Ovary (tissue), 9 donors: Measurements from ENCODE around the gene SHOX. TPM values are rescaled to one million over a fixed set of nuclear protein-coding genes. Genes with fewer than 3 reads are reported as not detected.
"Not testable (repeated sequence)": the region's sequence is repeated elsewhere in the genome, so short reads cannot be mapped to it uniquely, and the experiment has no call there.

Source experiments
- DNase-seq, 5 donors: peaks; one replicate each; pipeline ENCODE4 v3.0.0-alpha.2; 2019 to 2020
- H3K27ac ChIP-seq, 2 donors: fragments of 200-600 bp; one replicate each; pipeline versions ENCODE4 v1.5.1 to v1.8.0; 2019 to 2022
- H3K27me3 ChIP-seq: fragments of 200-600 bp; one replicate; pipeline ENCODE4 v1.8.0; 2022
- H3K36me3 ChIP-seq: fragments of 200-600 bp; sonication (generic); one replicate; pipeline ENCODE4 v1.5.1; 2019
- H3K4me1 ChIP-seq: one replicate; pipeline ENCODE4 v1.8.1; 2013; ENCODE audit warnings: mild to moderate bottlenecking, moderate library complexity; ENCODE audit not compliant: insufficient read depth
- H3K4me3 ChIP-seq: fragments of 200-600 bp; sonication (generic); one replicate; pipeline ENCODE4 v1.5.1; 2017
- H3K9me3 ChIP-seq, 2 donors: fragments of 200-600 bp in 1 of 2; sonication (generic) in 1 of 2; one replicate each; pipeline versions ENCODE4 v1.5.1 to v1.8.1; 2013 to 2019; ENCODE audit warnings: mild to moderate bottlenecking in 1 of 2, moderate library complexity in 1 of 2
- EP300 ChIP-seq: sonication (generic); formaldehyde crosslinking; IDR thresholded peaks from one replicate; pipeline ENCODE4 v1.6.1; 2017; ENCODE audit warnings: antibody characterized with exemption
- POLR2A ChIP-seq: fragments of 450-650 bp; IDR thresholded peaks from one replicate; pipeline ENCODE4 v1.6.1; 2017; ENCODE audit warnings: antibody characterized with exemption, mild to moderate bottlenecking, moderate library complexity
- WGBS, 3 donors: extraction: QIAGEN DNeasy Blood & Tissue Kit in 1 of 3; methylation state at CpG; one replicate each; pipeline versions ENCODE4 v1.1.5 to v1.1.7; 2013 to 2017; 5-methylcytosine and 5-hydroxymethylcytosine counted together
- intact Hi-C, 4 donors: fragments of 100-400 bp; cut with DNase I; formaldehyde crosslinking; loops; one replicate each; pipeline versions ENCODE4 v1.11.0 to v1.15.1; 2022 to 2023
- polyA plus RNA-seq, 2 donors: library from polyadenylated mRNA; stranded (reverse); fragments of 200-250 nt in 1 of 2; fragments of 350-450 nt in 1 of 2; fragmentation: Illumina TruSeq in 1 of 2; extraction: RNeasy Lipid Tissue Mini Kit (QIAGEN cat#74804) in 1 of 2; gene quantifications; one replicate each; pipeline ENCODE4 v1.2.3, GENCODE V29; 2013 to 2014
- total RNA-seq, 7 donors: library from RNA; depleted of rRNA in 2 of 7; stranded (reverse); fragments of >200 nt in 2 of 7; fragmentation: NEBNext Ultra II Directional in 3 of 7; extraction: Animal tissue kit (Norgen Biotek cat#: 25700) in 3 of 7; gene quantifications; one replicate each; pipeline versions ENCODE4 v1.1.0 to v1.2.4, GENCODE V29; 2016 to 2023
- TF ChIP-seq, protein P1 (sequence below), 3 donors: fragments of 450-650 bp in 2 of 3; fragments of 200-600 bp in 1 of 3; IDR thresholded peaks; one replicate each; pipeline versions ENCODE4 v1.5.1 to v1.8.0; 2016 to 2022; ENCODE audit warnings: antibody characterized with exemption in 3 of 3, mild to moderate bottlenecking in 1 of 3
- donor health status: DM: no; HTN: no; CAD: no; lungs with moderate emphysema.
- donor health status: DM: no; HTN: no; CAD: no.
- donor health status: Bipolar disorder and iron deficiency.
- donor health status: DM: yes; HTN: yes; CAD: no.
- donor health status: DM: no; HTN: no; CAD: no.
- donor health status: DM: yes; HTN: yes; CAD: no.

Gene SHOX
- total and polyA plus RNA-seq, 9 donors = 0.60 TPM; not detected in 8

DNA sequence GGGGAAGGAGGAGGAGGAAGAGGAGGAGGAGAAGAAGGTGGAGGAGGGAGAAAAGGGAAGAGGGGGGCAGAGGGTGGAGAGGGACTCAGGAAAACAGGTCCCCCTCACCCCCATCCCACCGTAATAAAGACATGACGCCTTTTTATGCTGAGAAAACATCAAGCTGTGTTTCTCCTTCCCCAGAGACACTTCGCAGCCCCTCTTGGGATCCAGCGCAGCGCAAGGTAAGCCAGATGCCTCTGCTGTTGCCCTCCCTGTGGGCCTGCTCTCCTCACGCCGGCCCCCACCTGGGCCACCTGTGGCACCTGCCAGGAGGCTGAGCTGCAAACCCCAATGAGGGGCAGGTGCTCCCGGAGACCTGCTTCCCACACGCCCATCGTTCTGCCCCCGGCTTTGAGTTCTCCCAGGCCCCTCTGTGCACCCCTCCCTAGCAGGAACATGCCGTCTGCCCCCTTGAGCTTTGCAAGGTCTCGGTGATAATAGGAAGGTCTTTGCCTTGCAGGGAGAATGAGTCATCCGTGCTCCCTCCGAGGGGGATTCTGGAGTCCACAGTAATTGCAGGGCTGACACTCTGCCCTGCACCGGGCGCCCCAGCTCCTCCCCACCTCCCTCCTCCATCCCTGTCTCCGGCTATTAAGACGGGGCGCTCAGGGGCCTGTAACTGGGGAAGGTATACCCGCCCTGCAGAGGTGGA is 45.3 kb upstream of the SHOX start:
- no peaks in the 10 kb centered on the region for H3K4me1 ChIP-seq
- no peak overlapping the region for H3K27ac ChIP-seq
- 16 to 20% (median 18%) methylated on average over 20 to 21 of the region's 21 CpGs for WGBS, 3 donors
- DNase-seq = no peak
- no peaks in the 10 kb centered on the region for H3K9me3 ChIP-seq
- no peak for TF ChIP-seq EP300
- TF ChIP-seq POLR2A = no peak
- intact Hi-C loops = no loop called here
- H3K36me3 ChIP-seq = no peaks in the 10 kb centered on the region
- H3K4me3 ChIP-seq = no peak overlapping the region
- H3K27me3 ChIP-seq = no peaks in the 10 kb centered on the region

DNA sequence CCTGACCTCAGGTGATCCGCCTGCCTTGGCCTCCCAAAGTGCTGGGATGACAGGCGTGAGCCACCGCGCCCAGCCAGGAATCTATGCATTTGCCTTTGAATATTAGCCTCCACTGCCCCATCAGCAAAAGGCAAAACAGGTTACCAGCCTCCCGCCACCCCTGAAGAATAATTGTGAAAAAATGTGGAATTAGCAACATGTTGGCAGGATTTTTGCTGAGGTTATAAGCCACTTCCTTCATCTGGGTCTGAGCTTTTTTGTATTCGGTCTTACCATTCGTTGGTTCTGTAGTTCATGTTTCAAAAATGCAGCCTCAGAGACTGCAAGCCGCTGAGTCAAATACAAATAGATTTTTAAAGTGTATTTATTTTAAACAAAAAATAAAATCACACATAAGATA is 44.2 kb upstream of the SHOX start:
- no peaks in the 10 kb centered on the region for H3K27me3 ChIP-seq
- H3K4me1 ChIP-seq = no peaks in the 10 kb centered on the region
- DNase-seq = no peak
- intact Hi-C loops = no loop called here
- no peak overlapping the region for H3K27ac ChIP-seq
- WGBS, 3 donors = 80 to 85% (median 83%) methylated on average over 8 of the region's 8 CpGs
- TF ChIP-seq, protein P1, sequence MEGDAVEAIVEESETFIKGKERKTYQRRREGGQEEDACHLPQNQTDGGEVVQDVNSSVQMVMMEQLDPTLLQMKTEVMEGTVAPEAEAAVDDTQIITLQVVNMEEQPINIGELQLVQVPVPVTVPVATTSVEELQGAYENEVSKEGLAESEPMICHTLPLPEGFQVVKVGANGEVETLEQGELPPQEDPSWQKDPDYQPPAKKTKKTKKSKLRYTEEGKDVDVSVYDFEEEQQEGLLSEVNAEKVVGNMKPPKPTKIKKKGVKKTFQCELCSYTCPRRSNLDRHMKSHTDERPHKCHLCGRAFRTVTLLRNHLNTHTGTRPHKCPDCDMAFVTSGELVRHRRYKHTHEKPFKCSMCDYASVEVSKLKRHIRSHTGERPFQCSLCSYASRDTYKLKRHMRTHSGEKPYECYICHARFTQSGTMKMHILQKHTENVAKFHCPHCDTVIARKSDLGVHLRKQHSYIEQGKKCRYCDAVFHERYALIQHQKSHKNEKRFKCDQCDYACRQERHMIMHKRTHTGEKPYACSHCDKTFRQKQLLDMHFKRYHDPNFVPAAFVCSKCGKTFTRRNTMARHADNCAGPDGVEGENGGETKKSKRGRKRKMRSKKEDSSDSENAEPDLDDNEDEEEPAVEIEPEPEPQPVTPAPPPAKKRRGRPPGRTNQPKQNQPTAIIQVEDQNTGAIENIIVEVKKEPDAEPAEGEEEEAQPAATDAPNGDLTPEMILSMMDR (IDR thresholded peaks at IDR 0.05) = no peak
- no peak for TF ChIP-seq POLR2A
- TF ChIP-seq EP300 = no peak
- no peak overlapping the region for H3K4me3 ChIP-seq
- no peaks in the 10 kb centered on the region for H3K9me3 ChIP-seq
- H3K36me3 ChIP-seq = no peaks in the 10 kb centered on the region

DNA sequence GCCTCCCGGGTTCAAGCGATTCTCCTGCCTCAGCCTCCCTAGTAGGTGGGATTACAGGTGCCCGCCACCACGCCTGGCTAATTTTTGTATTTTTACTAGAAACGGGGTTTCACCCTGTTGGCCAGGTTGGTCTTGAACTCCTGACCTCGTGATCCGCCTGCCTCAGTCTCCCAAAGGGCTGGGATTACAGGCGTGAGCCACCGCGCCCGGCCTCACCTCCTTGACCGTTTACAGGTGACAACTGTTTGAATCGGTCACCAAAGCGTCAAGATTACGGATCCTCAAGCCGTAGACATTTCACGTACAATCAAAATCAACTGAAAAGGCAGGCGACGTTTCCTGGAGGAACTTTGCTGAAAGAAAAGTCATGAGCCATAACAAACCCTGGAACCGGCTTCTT is 41.3 kb upstream of the SHOX start:
- H3K4me3 ChIP-seq, H3K36me3 ChIP-seq, H3K27ac ChIP-seq, intact Hi-C loops, H3K27me3 ChIP-seq, DNase-seq, H3K4me1 ChIP-seq, H3K9me3 ChIP-seq: not testable (repeated sequence)
- WGBS, 3 donors = 86 to 87% (median 87%) methylated on average over 20 of the region's 20 CpGs

DNA sequence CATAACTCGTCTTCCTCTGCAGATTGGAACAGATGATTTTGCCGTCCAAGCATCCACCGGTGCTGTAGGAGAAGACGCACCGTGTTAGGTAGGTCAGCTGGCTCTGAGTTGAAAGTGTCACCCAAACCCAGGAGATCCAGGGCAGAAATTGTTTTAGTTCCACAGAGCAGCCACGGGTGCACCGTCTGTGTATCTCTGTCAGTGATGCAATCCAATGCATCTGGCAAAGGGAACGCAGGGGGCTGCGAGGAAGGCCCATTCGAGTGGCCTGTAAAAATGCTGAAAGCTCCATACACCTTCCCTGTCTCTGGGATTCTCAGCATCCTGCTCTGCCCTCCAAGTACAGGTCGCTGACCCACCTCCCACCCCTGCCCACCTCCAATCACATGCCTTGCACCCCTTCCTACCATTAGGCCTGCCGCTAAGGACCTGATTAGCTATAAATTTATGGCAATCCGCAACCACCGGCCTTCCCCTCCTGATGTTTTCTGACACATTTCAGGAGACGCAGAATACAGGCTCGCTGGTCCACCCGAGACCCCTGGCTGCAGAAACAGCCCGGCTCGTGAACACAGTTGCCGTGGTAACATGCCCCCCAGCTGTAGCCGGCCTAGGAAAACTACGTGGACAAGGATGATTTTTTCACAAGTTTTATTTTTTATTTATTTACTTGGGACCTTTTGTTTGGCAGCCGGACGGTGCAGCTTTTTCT is 39.7 kb upstream of the SHOX start:
- Histone ChIP-seq H3K9me3 (no peaks in the 10 kb centered on the region), H3K27me3 (no peaks in the 10 kb centered on the region), H3K27ac (no peak overlapping the region), H3K36me3 (no peaks in the 10 kb centered on the region), H3K4me3 (no peak overlapping the region), H3K4me1 (no peaks in the 10 kb centered on the region)
- intact Hi-C loops = no loop called here
- no peak for DNase-seq
- 43 to 47% (median 47%) methylated on average over 24 of the region's 24 CpGs for WGBS, 3 donors
- no peak for TF ChIP-seq EP300
- TF ChIP-seq, protein P1 (IDR thresholded peaks at IDR 0.05) = no peak
- TF ChIP-seq POLR2A = no peak

DNA sequence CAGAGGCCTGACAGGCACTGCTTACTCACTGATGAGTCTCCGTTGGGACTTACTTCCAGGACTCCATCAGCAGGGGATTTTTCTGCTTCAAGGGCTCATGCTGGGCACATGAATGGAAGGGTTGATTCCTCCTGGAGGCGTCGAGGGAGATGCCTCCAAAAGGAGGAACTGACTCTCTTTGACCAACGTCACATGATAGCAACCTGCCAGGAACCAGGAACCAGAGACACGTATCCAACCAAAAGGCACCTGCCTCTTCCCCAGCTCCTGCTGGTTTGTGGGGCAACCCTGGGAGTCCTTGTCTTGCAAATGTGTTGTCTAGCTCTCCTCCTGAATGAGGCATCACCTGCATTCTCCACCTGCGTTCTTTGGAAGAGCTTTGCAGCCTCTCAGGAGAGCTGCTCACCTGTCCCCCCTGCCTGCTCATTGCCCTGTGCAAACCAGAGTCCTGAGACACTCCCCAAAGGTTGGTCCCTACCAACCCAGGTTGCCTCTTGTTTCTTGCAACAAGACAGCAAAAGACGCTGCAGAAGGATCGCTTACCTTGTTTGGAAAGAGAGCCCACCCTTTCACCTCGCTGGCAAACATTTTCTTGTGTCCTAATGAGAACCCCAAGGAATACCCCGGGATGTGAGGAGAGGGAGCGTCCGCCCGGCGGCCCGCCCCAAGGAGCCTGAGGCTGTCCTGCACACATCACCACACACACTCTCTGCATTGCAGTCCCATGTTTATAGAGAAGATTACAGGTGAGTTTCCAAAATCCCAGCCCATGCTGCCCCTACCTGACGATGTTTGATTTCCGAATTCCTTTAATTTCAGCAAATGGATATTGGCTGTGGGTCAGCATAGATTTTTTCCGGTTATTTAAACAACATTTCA is 30.5 kb upstream of the SHOX start:
- WGBS, 3 donors = 53 to 59% (median 55%) methylated on average over 18 of the region's 18 CpGs
- Histone ChIP-seq H3K4me1 (no peaks in the 10 kb centered on the region), H3K9me3 (peaks cover 0 to 5% of the 10 kb centered on the region in 2 donors), H3K4me3 (no peak overlapping the region), H3K27ac (no peak overlapping the region), H3K36me3 (no peaks in the 10 kb centered on the region), H3K27me3 (no peaks in the 10 kb centered on the region)
- intact Hi-C loops = no loop called here
- no peak for DNase-seq
- TF ChIP-seq EP300 (no peak), POLR2A (no peak)
- TF ChIP-seq, protein P1 (IDR thresholded peaks at IDR 0.05) = no peak

DNA sequence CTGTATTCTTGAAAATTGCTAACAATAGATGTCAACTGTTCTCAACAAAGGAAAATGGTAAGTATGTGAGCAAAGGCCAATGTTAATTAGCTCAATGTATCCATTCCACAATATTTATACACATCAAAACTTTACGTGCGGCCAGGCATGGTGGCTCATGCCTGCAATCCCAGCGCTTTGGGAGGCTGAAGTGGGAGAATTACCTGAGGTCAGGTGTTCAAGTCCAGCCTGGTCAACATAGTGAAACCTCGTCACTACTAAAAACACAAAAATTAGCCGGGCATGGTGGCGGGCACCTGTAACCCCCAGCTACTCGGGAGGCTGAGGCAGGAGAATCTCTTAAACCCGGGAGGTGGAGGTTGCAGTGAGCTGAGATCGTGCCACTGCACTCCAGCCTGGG is 27.6 kb upstream of the SHOX start:
- DNase-seq, intact Hi-C loops, H3K36me3 ChIP-seq, H3K27ac ChIP-seq, H3K4me1 ChIP-seq, H3K9me3 ChIP-seq, H3K4me3 ChIP-seq, H3K27me3 ChIP-seq: not testable (repeated sequence)
- WGBS, 3 donors = 83 to 89% (median 89%) methylated on average over 9 of the region's 9 CpGs

DNA sequence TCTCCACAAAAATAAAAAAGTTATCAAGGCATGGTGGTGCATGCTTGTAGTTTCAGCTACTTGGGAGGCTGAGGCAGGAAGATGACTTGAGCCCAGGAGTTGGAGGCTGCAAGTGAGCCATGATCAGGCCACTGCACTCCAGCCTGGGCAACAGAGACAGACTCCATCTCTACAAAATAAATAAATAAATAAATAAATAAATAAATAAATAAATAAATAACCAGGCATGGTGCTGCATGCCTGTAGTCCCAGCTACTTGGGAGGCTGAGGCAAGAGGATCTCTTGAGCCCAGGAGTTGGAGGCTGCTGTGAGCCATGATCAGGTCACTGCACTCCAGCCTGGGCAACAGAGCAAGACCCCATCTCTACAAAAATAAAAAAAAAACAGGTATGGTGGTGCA is 26.0 kb upstream of the SHOX start:
- H3K9me3 ChIP-seq, H3K27ac ChIP-seq, DNase-seq, H3K4me1 ChIP-seq, H3K36me3 ChIP-seq, H3K4me3 ChIP-seq, H3K27me3 ChIP-seq, intact Hi-C loops: not testable (repeated sequence)

DNA sequence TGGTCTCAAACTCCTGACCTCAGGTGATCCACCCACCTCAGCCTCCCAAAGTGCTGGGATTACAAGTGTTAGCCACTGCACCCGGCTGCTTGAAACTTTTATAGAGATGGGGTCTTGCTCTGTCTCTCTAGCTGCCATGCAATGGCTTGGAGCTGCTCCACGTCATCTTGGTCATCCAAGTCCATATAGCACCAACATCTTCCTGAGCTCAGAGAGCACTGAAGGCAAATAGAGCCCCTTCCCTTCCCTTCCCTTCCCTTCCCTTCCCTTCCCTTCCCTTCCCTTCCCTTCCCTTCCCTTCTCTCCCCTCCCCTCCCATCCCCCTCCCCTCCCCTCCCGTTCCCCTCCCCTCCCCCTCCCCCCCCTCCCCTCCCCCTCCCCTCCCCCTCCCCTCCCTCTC is 22.5 kb upstream of the SHOX start:
- H3K4me3 ChIP-seq, intact Hi-C loops: not testable (repeated sequence)
- WGBS, 3 donors = 61 to 69% (median 66%) methylated on average over 2 of the region's 3 CpGs

More for the DNA sequence above, 22.5 kb upstream of the SHOX start:
- not testable (repeated sequence) for H3K4me1 ChIP-seq, H3K27ac ChIP-seq, DNase-seq, H3K36me3 ChIP-seq, H3K9me3 ChIP-seq, H3K27me3 ChIP-seq
